Measurements from ENCODE around the gene SLC37A4.
"Not testable (repeated sequence)": the region's sequence is repeated elsewhere in the genome, so short reads cannot be mapped to it uniquely, and the experiment has no call there.

Gene SLC37A4

GRCh38 chr11:119034813-119035212, 4.1 kb upstream of the SLC37A4 start:
- no peak for TF ChIP-seq MYC (IDR thresholded peaks at IDR 0.05; ENCODE audit: low read depth, low read length)
- TF ChIP-seq POLR2A (IDR thresholded peaks at IDR 0.05; ENCODE audit: extremely low read depth, insufficient read length) = no peak
- no peak for TF ChIP-seq CTCF (IDR thresholded peaks at IDR 0.05; ENCODE audit: low read depth, low read length)
- TF ChIP-seq, protein P1, sequence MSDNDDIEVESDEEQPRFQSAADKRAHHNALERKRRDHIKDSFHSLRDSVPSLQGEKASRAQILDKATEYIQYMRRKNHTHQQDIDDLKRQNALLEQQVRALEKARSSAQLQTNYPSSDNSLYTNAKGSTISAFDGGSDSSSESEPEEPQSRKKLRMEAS (IDR thresholded peaks at IDR 0.05; ENCODE audit: low read depth, low read length) = no peak
- no peak overlapping the region for H3K4me3 ChIP-seq (ENCODE audit: low read depth, low read length)
- no peak for DNase-seq (ENCODE audit: low read depth)

GRCh38 chr11:119033421-119033820, 2.7 kb upstream of the SLC37A4 start:
- not testable (repeated sequence) for H3K4me3 ChIP-seq (ENCODE audit: low read depth, low read length); DNase-seq (ENCODE audit: low read depth)

- no peak for DNase-seq (ENCODE audit: low read depth)
- H3K4me3 ChIP-seq (ENCODE audit: low read depth, low read length) = no peak overlapping the region
- TF ChIP-seq MYC (IDR thresholded peaks at IDR 0.05; ENCODE audit: low read depth, low read length) (no peak), CTCF (IDR thresholded peaks at IDR 0.05; ENCODE audit: low read depth, low read length) (no peak), POLR2A (IDR thresholded peaks at IDR 0.05; ENCODE audit: extremely low read depth, insufficient read length) (no peak)
- TF ChIP-seq, protein P1 (IDR thresholded peaks at IDR 0.05; ENCODE audit: low read depth, low read length) = no peak
Measured at GRCh38 chr11:119031912-119032280, 1.2 kb upstream of the SLC37A4 start.

GRCh38 chr11:119030029-119030328, 698 bp downstream of the SLC37A4 start:
- DNase-seq (ENCODE audit: low read depth) = no peak
- H3K4me3 ChIP-seq (ENCODE audit: low read depth, low read length) = peak overlapping the region; percentile 86
- TF ChIP-seq MYC (IDR thresholded peaks at IDR 0.05; ENCODE audit: low read depth, low read length) (no peak), CTCF (IDR thresholded peaks at IDR 0.05; ENCODE audit: low read depth, low read length) (no peak), POLR2A (IDR thresholded peaks at IDR 0.05; ENCODE audit: extremely low read depth, insufficient read length) (no peak)
- TF ChIP-seq, protein P1 (IDR thresholded peaks at IDR 0.05; ENCODE audit: low read depth, low read length) = no peak

DNA sequence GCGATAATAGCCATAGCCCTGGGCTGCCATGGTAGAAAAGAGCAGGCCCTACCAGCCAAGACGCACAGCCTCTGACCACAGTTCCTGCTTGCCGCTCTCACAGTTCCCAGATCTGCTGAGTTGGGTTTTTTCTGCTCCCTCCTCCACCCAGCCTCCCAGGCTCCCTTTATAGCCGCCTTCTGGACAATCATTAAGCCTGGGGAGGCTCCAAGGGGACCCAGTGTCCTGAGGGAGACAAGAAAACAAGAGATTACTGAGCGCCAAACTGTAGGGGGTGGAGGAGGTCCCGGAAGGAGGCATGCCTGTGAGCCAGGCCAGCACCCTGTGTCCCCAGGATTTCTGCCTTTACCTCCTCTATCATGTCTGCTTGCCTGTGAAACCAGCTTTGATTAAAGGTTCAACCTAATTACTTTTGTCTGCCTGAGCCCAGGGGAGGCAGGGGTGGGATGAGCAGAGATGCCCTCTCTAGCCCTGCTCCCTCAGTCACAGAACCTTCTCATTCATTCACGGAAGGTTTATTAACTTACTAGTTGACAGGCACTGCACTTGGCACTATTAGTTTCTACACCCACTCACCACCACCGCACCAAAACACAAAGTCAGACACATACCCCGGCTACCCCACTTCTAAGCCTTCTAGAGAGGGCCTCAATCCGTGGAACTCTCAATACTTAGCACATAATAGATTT, 1.2 kb downstream of the SLC37A4 start:
- DNase-seq (ENCODE audit: low read depth) = peak; percentile 43
- H3K4me3 ChIP-seq (ENCODE audit: low read depth, low read length) = peak overlapping the region; percentile 86
- TF ChIP-seq CTCF (IDR thresholded peaks at IDR 0.05; ENCODE audit: low read depth, low read length) (no peak), POLR2A (IDR thresholded peaks at IDR 0.05; ENCODE audit: extremely low read depth, insufficient read length) (no peak), MYC (IDR thresholded peaks at IDR 0.05; ENCODE audit: low read depth, low read length) (no peak)
- TF ChIP-seq, protein P1 (IDR thresholded peaks at IDR 0.05; ENCODE audit: low read depth, low read length) = no peak

DNA sequence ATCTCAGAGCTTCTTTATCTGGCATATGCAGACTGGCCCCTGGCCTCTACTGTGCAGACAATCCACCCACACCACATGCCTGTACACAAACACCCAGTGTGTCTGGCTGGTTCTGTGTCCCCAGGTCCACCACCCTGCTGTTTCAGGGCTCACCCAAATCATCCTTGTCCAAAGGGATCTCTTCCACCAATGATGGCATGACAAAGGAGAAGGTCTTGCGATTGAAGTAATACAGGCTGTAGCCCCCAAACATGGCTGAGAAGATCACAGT, 1.7 kb downstream of the SLC37A4 start:
- DNase-seq (ENCODE audit: low read depth) = no peak
- H3K4me3 ChIP-seq (ENCODE audit: low read depth, low read length) = peak overlapping the region; percentile 21
- no peak for TF ChIP-seq MYC (IDR thresholded peaks at IDR 0.05; ENCODE audit: low read depth, low read length)
- TF ChIP-seq CTCF (IDR thresholded peaks at IDR 0.05; ENCODE audit: low read depth, low read length) = no peak
- TF ChIP-seq POLR2A (IDR thresholded peaks at IDR 0.05; ENCODE audit: extremely low read depth, insufficient read length) = no peak
- TF ChIP-seq, protein P1 (IDR thresholded peaks at IDR 0.05; ENCODE audit: low read depth, low read length) = no peak
